Ovary (tissue), 3 donors: ENCODE data around the gene DCAF15.

Experiments used
- EP300 ChIP-seq: sonication (generic); formaldehyde crosslinking; IDR thresholded peaks from one replicate; pipeline ENCODE4 v1.6.1; 2017; ENCODE audit warnings: antibody characterized with exemption
- POLR2A ChIP-seq: fragments of 450-650 bp; IDR thresholded peaks from one replicate; pipeline ENCODE4 v1.6.1; 2017; ENCODE audit warnings: antibody characterized with exemption, mild to moderate bottlenecking, moderate library complexity
- TF ChIP-seq, protein P1 (sequence below), 3 donors: fragments of 450-650 bp in 2 of 3; fragments of 200-600 bp in 1 of 3; IDR thresholded peaks; one replicate each; pipeline versions ENCODE4 v1.5.1 to v1.8.0; 2016 to 2022; ENCODE audit warnings: antibody characterized with exemption in 3 of 3, mild to moderate bottlenecking in 1 of 3
- donor health status: DM: no; HTN: no; CAD: no.

DNA sequence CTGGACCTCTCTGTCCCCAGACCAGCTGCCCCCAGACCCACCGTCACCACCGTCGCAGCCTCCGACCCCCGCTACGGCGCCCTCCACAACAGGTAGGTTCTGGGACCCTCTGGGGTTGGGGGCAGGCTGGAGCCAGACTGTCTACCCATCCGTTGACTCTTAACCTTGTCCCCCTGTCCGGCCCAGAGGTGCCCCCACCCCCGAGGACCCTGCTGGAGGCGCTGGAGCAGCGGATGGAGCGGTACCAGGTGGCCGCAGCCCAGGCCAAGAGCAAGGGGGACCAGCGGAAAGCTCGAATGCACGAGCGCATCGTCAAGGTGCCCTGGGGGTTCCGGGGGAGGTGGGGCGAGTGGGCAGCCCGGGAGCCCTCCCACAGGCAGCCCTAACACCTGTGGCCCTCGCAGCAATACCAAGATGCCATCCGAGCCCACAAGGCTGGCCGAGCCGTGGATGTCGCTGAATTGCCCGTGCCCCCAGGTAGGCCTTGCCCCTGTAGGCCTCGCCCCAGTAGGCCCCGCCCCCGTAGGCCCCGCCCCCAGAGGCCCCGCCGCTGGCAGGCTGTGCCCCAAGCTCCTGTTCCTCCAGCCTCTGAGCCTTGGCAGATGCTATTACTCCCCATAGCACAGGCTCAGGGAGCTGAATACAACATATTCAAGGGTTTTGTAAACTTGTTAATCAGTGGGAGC is 33.4 kb upstream of the DCAF15 start:
- TF ChIP-seq, protein P1, sequence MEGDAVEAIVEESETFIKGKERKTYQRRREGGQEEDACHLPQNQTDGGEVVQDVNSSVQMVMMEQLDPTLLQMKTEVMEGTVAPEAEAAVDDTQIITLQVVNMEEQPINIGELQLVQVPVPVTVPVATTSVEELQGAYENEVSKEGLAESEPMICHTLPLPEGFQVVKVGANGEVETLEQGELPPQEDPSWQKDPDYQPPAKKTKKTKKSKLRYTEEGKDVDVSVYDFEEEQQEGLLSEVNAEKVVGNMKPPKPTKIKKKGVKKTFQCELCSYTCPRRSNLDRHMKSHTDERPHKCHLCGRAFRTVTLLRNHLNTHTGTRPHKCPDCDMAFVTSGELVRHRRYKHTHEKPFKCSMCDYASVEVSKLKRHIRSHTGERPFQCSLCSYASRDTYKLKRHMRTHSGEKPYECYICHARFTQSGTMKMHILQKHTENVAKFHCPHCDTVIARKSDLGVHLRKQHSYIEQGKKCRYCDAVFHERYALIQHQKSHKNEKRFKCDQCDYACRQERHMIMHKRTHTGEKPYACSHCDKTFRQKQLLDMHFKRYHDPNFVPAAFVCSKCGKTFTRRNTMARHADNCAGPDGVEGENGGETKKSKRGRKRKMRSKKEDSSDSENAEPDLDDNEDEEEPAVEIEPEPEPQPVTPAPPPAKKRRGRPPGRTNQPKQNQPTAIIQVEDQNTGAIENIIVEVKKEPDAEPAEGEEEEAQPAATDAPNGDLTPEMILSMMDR (IDR thresholded peaks at IDR 0.05) = no peak
- TF ChIP-seq POLR2A = no peak
- TF ChIP-seq EP300 = no peak
